Astrocyte of the spinal cord (primary cell): Measurements from ENCODE around the gene STN1.

ENCODE experiments used
- DNase-seq: peaks from one replicate; pipeline ENCODE4 v3.0.0; 2011; ENCODE audit warnings: low read depth, low spot score
- H3K4me3 ChIP-seq: 2 replicates; pipeline ENCODE4 v1.5.1; 2011; ENCODE audit warnings: low read depth, mild to moderate bottlenecking, low read length, moderate library complexity
- CTCF ChIP-seq: IDR thresholded peaks from 2 replicates; pipeline ENCODE4 v1.5.1; 2012; ENCODE audit warnings: low read depth, mild to moderate bottlenecking, low read length, inconsistent platforms
- in situ Hi-C: cut with HindIII; loops from 2 replicates; pipeline ENCODE4 v1.10.0; 2017; ENCODE audit warnings: low sequenced_read_pairs

The STN1 gene

GRCh38 chr10:103853428-103854264 is 64.3 kb downstream of the STN1 start:
- no peak for DNase-seq
- H3K4me3 ChIP-seq = peak overlapping the region; percentile 75
- in situ Hi-C loops = no loop called here
- no peak for TF ChIP-seq CTCF

DNA sequence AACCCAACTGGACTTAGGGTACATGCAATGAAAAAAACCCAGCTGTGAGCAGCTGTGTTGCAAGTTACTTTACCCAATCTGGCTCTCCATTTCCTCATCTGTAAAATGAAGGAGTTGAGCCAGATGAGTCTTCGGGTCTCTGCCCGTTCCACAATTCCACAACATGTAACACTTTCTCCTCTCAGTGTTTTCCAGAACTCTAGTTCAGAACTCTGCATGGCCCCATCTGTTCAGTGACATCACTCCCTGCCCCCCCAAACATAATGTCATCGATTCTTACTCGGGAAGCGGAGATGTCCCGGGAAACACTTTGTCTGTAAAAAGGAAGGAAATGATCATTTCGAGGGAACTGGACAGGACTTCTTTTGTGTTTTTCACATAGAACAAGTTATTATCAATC is 65.1 kb downstream of the STN1 start:
- H3K4me3 ChIP-seq = no peak overlapping the region
- TF ChIP-seq CTCF = no peak
- in situ Hi-C loops = no loop called here
- no peak for DNase-seq

- H3K4me3 ChIP-seq = no peak overlapping the region
- TF ChIP-seq CTCF = no peak
- in situ Hi-C loops = no loop called here
- DNase-seq = peak; percentile 54
These were observed 65.7 kb downstream of the STN1 start for GRCh38 chr10:103852189-103852711.

DNA sequence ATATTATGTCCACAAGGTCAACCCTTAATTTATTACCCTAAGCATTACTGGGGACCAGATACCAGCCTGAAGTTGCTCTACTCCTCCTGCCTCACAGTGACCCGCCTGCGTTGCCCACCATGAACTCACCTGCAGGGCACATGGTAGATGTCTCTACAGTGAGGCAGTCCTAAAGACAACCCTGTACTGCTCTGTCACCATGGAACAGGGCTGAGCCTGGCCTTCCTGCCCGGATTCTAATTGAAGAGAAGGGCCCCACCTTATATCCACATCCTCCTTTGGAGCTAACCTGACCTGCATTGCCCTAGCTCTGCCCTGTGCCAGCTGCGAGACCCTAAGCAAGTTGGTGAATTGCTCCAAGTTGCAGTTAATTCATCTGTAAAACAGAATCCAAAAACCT is 66.7 kb downstream of the STN1 start:
- in situ Hi-C loops = no loop called here
- no peak overlapping the region for H3K4me3 ChIP-seq
- TF ChIP-seq CTCF = no peak
- no peak for DNase-seq

- H3K4me3 ChIP-seq = no peak overlapping the region
- no peak for DNase-seq
- TF ChIP-seq CTCF = no peak
- in situ Hi-C loops = no loop called here
These were observed 67.5 kb downstream of the STN1 start for GRCh38 chr10:103850572-103850895.

DNA sequence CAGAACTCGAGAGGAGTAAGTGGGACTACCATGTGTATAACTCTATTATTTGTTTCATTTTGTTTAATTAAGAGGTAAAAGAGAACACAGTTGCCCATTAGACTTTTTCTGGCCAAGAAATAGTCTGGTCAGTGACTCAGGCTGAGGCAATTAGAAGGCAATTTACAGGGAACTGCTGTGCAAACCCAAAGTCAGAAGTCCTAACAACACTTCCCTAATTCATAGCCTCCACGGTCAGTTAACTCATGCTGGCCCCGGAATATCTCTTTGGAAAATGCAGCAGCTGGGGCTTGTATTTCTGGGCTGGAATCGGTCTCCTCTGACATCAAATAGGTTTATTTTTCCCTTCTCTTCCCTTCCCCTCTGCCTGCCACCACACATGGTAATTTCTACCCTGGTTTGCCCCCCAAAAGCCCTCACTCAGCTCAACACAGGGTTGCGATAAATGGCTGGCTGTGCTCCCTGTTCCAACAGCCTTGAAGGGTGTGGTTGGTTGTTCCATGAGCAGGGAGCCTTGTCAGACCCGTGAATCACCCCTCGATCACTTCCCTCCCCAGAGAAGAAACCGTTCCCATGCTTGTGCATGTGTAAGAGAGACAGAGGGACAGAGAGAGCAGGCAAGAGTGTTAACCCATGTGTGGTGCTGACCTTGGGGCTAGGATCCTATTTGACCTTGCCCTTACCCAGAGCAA is 68.0 kb downstream of the STN1 start:
- DNase-seq = peak; percentile 92
- no peak overlapping the region for H3K4me3 ChIP-seq
- no peak for TF ChIP-seq CTCF
- in situ Hi-C loops = no loop called here
